Right kidney (tissue), 1 donor: ENCODE data around the gene SURF2.
A peak's percentile ranks its signal among the peaks of the same experiment; 100 is the strongest.

Experiments
- DNase-seq: peaks from one replicate; pipeline ENCODE4 v3.0.0-alpha.2; 2016

Gene SURF2

GRCh38 chr9:133353548-133353947 is 2.8 kb upstream of the SURF2 start:
- DNase-seq: no peak

- no peak for DNase-seq
Measured at GRCh38 chr9:133354766-133355165, 1.6 kb upstream of the SURF2 start.

- no peak for DNase-seq
Measured at GRCh38 chr9:133355881-133356357, 431 bp upstream of the SURF2 start.

- no peak for DNase-seq
Measured at GRCh38 chr9:133357656-133358055, 1.3 kb downstream of the SURF2 start.

GRCh38 chr9:133359399-133360175 is 3.2 kb downstream of the SURF2 start:
- DNase-seq: no peak

GRCh38 chr9:133360400-133361393 is 4.3 kb downstream of the SURF2 start:
- DNase-seq: no peak

- no peak for DNase-seq
Measured at GRCh38 chr9:133361507-133362092, 5.2 kb downstream of the SURF2 start.

GRCh38 chr9:133362359-133363044 is 6.2 kb downstream of the SURF2 start:
- DNase-seq: no peak

- DNase-seq: no peak
Measured at GRCh38 chr9:133366435-133366834, 10.1 kb downstream of the SURF2 start.

GRCh38 chr9:133367221-133367620 is 10.9 kb downstream of the SURF2 start:
- no peak for DNase-seq

- no peak for DNase-seq
Measured at GRCh38 chr9:133367778-133368177, 11.4 kb downstream of the SURF2 start.

- DNase-seq: no peak
Measured at GRCh38 chr9:133368249-133368881, 12.0 kb downstream of the SURF2 start.

GRCh38 chr9:133369422-133369821 is 13.1 kb downstream of the SURF2 start:
- no peak for DNase-seq

- DNase-seq: no peak
Measured at GRCh38 chr9:133369933-133370332, 13.6 kb downstream of the SURF2 start.

- no peak for DNase-seq
Measured at GRCh38 chr9:133370685-133371084, 14.3 kb downstream of the SURF2 start.

GRCh38 chr9:133371261-133371711 is 14.9 kb downstream of the SURF2 start:
- no peak for DNase-seq

- no peak for DNase-seq
Measured at GRCh38 chr9:133372144-133372543, 15.8 kb downstream of the SURF2 start.

GRCh38 chr9:133374612-133375115 is 18.3 kb downstream of the SURF2 start:
- no peak for DNase-seq

GRCh38 chr9:133375116-133375723 is 18.9 kb downstream of the SURF2 start:
- peak; percentile 72 for DNase-seq

- DNase-seq: peak; percentile 94
Measured at GRCh38 chr9:133375724-133376654, 19.6 kb downstream of the SURF2 start, which contains the start of the genes STKLD1 and SURF4. STKLD1 (plus strand) TSS chr9:133376366; CDS start chr9:133376474, 108 bp downstream. SURF4 (minus strand) TSS chr9:133376060; CDS start chr9:133375969, 91 bp downstream.
